ENCODE measurements around the gene BEND6. TPM values are rescaled to one million over a fixed set of nuclear protein-coding genes. Genes with fewer than 3 reads are reported as not detected.

BEND6 gene
- total RNA-seq, 1 experiment from 2014 or later: 0.58 TPM

- Histone ChIP-seq H4K20me1 (ENCODE audit: low read length) (no peaks in the 10 kb centered on the region), H3K9me2 (replicated peaks; ENCODE audit: low read length) (no peaks in the 10 kb centered on the region), H3K9ac (ENCODE audit: low read length) (no peak overlapping the region), H3K4me3 (ENCODE audit: low read length) (no peak overlapping the region), H3K36me3 (ENCODE audit: low read depth, low read length) (no peaks in the 10 kb centered on the region), H3F3A (ENCODE audit: low read length, unreplicated experiment) (no peaks in the 10 kb centered on the region), H3K27ac (ENCODE audit: low read length) (no peak overlapping the region), H3K9me3 (ENCODE audit: low read length) (no peaks in the 10 kb centered on the region), H2AFZ (ENCODE audit: low read length) (no peak overlapping the region), H3K27me3 (ENCODE audit: low read length) (no peaks in the 10 kb centered on the region), H3K4me1 (ENCODE audit: insufficient read depth, low read length) (peaks cover 14% of the 10 kb centered on the region), H3K79me2 (ENCODE audit: low read length) (no peaks in the 10 kb centered on the region), H3K4me2 (ENCODE audit: low read length) (no peak overlapping the region)
- intact Hi-C loops (cut with micrococcal nuclease): no loop called here
- DNase-seq (no peak), ATAC-seq (no peak)
- ChIA-PET POLR2A (ENCODE audit: unreplicated experiment) (no interaction called here), CTCF (no interaction called here)
- TF ChIP-seq EZH2phosphoT487 (IDR thresholded peaks at IDR 0.05; ENCODE audit: borderline replicate concordance, low read length) (no peak), EZH2 (IDR thresholded peaks at IDR 0.05; ENCODE audit: low read length, unreplicated experiment) (no peak)
- TF ChIP-seq, protein P1, sequence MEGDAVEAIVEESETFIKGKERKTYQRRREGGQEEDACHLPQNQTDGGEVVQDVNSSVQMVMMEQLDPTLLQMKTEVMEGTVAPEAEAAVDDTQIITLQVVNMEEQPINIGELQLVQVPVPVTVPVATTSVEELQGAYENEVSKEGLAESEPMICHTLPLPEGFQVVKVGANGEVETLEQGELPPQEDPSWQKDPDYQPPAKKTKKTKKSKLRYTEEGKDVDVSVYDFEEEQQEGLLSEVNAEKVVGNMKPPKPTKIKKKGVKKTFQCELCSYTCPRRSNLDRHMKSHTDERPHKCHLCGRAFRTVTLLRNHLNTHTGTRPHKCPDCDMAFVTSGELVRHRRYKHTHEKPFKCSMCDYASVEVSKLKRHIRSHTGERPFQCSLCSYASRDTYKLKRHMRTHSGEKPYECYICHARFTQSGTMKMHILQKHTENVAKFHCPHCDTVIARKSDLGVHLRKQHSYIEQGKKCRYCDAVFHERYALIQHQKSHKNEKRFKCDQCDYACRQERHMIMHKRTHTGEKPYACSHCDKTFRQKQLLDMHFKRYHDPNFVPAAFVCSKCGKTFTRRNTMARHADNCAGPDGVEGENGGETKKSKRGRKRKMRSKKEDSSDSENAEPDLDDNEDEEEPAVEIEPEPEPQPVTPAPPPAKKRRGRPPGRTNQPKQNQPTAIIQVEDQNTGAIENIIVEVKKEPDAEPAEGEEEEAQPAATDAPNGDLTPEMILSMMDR (conservative IDR thresholded peaks at IDR 0.05; ENCODE audit: low read depth, low read length): no peak
- no TSS peak for BruUV-seq (replicated peaks)
Observed at GRCh38 chr6:57033228-57033627, 78.3 kb downstream of the BEND6 start.

GRCh38 chr6:57035549-57035948 is 80.6 kb downstream of the BEND6 start:
- ChIA-PET POLR2A (ENCODE audit: unreplicated experiment) (no interaction called here), CTCF (no interaction called here)
- no peaks in the 10 kb centered on the region for H3F3A ChIP-seq (ENCODE audit: low read length, unreplicated experiment)
- no peak overlapping the region for H3K4me2 ChIP-seq (ENCODE audit: low read length)
- H3K36me3 ChIP-seq (ENCODE audit: low read depth, low read length): no peaks in the 10 kb centered on the region
- ATAC-seq (peak; percentile 79), DNase-seq (no peak)
- no peaks in the 10 kb centered on the region for H4K20me1 ChIP-seq (ENCODE audit: low read length)
- no peak for TF ChIP-seq EZH2phosphoT487 (IDR thresholded peaks at IDR 0.05; ENCODE audit: borderline replicate concordance, low read length)
- TF ChIP-seq, protein P1 (conservative IDR thresholded peaks at IDR 0.05; ENCODE audit: low read depth, low read length): no peak
- no peak overlapping the region for H3K4me3 ChIP-seq (ENCODE audit: low read length)
- no peaks in the 10 kb centered on the region for H3K9me2 ChIP-seq (replicated peaks; ENCODE audit: low read length)
- no TSS peak for BruUV-seq (replicated peaks)
- H3K27ac ChIP-seq (ENCODE audit: low read length): no peak overlapping the region
- H2AFZ ChIP-seq (ENCODE audit: low read length): no peak overlapping the region
- H3K4me1 ChIP-seq (ENCODE audit: insufficient read depth, low read length): no peaks in the 10 kb centered on the region
- intact Hi-C loops (cut with micrococcal nuclease): no loop called here
- no peaks in the 10 kb centered on the region for H3K27me3 ChIP-seq (ENCODE audit: low read length)
- no peaks in the 10 kb centered on the region for H3K9me3 ChIP-seq (ENCODE audit: low read length)
- no peaks in the 10 kb centered on the region for H3K79me2 ChIP-seq (ENCODE audit: low read length)
- no peak overlapping the region for H3K9ac ChIP-seq (ENCODE audit: low read length)

- DNase-seq (no peak), ATAC-seq (no peak)
- TF ChIP-seq EZH2phosphoT487 (IDR thresholded peaks at IDR 0.05; ENCODE audit: borderline replicate concordance, low read length): no peak
- TF ChIP-seq EZH2 (IDR thresholded peaks at IDR 0.05; ENCODE audit: low read length, unreplicated experiment): no peak
- TF ChIP-seq, protein P1 (conservative IDR thresholded peaks at IDR 0.05; ENCODE audit: low read depth, low read length): no peak
- no peak overlapping the region for H3K4me2 ChIP-seq (ENCODE audit: low read length)
- no peaks in the 10 kb centered on the region for H3F3A ChIP-seq (ENCODE audit: low read length, unreplicated experiment)
- CTCF ChIA-PET: no interaction called here
- H3K27me3 ChIP-seq (ENCODE audit: low read length): no peaks in the 10 kb centered on the region
- H3K79me2 ChIP-seq (ENCODE audit: low read length): no peaks in the 10 kb centered on the region
- no peak overlapping the region for H3K9ac ChIP-seq (ENCODE audit: low read length)
- no peak overlapping the region for H3K4me3 ChIP-seq (ENCODE audit: low read length)
- H3K9me2 ChIP-seq (replicated peaks; ENCODE audit: low read length): no peaks in the 10 kb centered on the region
- BruUV-seq (replicated peaks): no TSS peak
- no peaks in the 10 kb centered on the region for H3K36me3 ChIP-seq (ENCODE audit: low read depth, low read length)
- no peaks in the 10 kb centered on the region for H3K9me3 ChIP-seq (ENCODE audit: low read length)
- H3K4me1 ChIP-seq (ENCODE audit: insufficient read depth, low read length): no peaks in the 10 kb centered on the region
- H3K27ac ChIP-seq (ENCODE audit: low read length): no peak overlapping the region
- intact Hi-C loops (cut with micrococcal nuclease): no loop called here
- H4K20me1 ChIP-seq (ENCODE audit: low read length): no peaks in the 10 kb centered on the region
- POLR2A ChIA-PET (ENCODE audit: unreplicated experiment): no interaction called here
- no peak overlapping the region for H2AFZ ChIP-seq (ENCODE audit: low read length)
Observed at GRCh38 chr6:57038906-57039305, 84.0 kb downstream of the BEND6 start.
